GM12873 (cell line): ENCODE measurements around the gene OR6S1.

Experiments
- TF ChIP-seq, protein P1 (sequence below): IDR thresholded peaks from 2 replicates; pipeline ENCODE4 v1.5.1; 2012; ENCODE audit warnings: low read depth, mild to moderate bottlenecking, moderate library complexity, low read length, control low read depth; ENCODE audit not compliant: insufficient read depth; ENCODE audit errors: missing control alignments

The OR6S1 gene

DNA sequence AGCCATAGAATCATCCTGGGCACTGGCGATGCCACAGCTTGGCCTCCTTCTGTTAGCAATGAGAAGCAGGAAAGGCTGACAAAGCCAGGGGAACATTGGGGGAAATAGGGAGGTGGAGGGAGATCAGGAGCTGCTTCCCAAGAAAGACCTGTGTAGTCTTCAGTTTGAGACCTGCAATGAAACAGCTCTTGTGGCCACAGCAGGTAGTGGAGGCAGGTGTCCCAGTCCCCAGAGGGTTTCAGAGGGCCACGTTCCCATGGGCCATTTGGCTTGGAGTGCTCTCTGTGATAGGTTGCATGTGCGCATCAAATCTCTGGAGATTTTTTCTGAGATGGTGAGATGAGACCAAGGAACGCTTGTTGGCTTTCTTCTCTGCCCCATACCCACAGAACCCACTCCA is 14.4 kb upstream of the OR6S1 start:
- TF ChIP-seq, protein P1, sequence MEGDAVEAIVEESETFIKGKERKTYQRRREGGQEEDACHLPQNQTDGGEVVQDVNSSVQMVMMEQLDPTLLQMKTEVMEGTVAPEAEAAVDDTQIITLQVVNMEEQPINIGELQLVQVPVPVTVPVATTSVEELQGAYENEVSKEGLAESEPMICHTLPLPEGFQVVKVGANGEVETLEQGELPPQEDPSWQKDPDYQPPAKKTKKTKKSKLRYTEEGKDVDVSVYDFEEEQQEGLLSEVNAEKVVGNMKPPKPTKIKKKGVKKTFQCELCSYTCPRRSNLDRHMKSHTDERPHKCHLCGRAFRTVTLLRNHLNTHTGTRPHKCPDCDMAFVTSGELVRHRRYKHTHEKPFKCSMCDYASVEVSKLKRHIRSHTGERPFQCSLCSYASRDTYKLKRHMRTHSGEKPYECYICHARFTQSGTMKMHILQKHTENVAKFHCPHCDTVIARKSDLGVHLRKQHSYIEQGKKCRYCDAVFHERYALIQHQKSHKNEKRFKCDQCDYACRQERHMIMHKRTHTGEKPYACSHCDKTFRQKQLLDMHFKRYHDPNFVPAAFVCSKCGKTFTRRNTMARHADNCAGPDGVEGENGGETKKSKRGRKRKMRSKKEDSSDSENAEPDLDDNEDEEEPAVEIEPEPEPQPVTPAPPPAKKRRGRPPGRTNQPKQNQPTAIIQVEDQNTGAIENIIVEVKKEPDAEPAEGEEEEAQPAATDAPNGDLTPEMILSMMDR = no peak

DNA sequence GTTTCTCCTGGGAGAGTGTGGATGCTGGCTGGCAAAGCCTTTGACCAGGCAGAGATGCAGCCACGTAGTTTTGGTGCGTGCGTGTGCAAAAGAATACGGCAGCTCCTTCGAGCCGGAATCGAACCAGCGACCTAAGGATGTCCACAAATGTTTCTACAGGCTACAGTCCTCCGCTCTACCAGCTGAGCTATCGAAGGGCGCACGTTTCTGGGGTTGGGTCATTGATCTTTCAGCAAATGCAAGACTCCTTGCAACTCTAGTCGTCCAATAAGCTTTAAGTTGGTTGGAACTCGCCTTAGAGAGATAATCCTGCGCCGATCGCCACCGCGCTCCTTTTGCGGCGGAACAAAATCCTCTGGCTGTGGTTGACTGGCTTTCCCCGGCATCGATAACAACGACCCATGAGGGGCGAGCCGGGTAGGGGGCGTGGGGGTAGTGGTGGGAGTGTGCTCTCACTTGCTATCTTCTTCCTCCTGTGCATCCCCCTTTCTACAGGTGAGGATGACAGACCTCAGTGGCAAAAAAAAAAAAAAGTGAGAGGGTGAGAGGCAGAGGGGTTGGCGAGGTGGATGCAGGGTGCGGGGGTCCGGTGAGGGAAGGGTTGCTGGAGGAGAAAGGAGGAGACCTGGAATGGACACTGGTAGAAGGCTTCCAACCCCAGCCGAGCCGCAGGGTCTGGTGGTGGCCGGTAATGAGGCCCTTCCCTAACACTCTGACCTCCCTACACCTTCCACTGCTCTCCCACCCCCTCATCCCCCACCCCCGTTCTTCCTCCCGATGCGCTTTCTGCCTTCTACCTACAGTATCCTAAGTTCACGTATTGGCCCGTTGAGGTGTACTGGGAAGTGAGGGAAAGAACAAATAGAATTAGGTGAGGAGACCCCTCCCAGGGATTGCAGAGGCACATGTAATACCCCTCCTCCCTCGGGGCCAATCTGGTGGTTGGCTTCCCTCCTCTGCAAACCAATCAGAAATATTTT is 11.8 kb upstream of the OR6S1 start:
- TF ChIP-seq, protein P1 = no peak

DNA sequence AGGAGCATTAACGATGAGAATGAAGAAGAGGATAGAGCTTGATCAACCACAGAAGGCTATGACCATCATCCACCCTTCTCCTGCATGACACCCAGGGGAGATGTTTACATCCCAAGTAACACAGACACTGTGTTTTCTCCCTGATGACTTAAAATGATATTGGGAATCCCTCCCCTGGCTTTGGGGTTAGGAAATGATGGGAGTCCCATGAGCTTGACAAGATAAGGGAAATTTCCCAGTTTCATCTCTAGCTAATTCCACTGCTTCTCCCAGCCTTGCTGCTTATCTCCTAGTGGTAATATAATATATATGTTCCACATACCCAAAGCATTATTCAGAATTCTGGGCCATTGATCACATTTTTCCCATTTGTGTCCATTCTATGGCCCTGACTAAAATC is 4.0 kb upstream of the OR6S1 start:
- TF ChIP-seq, protein P1 = no peak

DNA sequence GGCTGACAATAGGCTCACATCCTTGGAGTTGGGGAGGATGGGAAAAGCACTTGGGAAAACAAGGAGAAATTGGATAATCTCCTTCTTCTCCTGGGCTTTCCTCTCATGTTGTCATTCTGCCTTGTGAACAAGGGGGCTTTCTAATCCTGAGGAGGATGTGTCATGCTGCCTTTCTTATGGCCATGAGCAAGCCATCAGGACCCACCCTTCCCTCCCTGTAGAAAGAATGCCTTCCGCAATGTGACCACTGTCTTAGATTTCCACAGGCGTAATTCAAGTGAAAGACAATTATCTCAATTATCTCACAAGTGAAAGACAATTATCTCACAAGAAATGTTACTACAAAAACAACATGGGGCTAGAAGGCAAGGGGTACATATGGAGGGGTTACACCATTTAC is 3.0 kb upstream of the OR6S1 start:
- TF ChIP-seq, protein P1 = no peak

DNA sequence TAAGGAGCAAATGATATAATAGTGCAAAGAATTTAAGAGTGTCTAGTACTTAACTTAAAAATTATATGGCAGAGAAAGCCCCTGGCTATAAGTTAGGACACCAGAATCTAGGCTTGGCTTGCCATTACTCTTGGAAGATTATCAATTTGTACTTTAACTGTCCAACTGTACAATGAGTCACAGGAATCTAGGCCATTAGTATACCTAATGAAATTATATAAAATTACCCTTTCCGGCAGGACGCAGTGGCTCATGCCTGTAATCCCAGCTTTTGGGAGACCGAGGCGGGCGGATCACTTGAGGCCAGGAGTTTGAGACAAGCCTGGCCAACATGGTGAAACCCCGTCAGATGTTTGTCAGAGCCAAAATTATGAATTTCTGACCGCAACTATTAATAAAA is 691 bp upstream of the OR6S1 start:
- TF ChIP-seq, protein P1 = no peak

DNA sequence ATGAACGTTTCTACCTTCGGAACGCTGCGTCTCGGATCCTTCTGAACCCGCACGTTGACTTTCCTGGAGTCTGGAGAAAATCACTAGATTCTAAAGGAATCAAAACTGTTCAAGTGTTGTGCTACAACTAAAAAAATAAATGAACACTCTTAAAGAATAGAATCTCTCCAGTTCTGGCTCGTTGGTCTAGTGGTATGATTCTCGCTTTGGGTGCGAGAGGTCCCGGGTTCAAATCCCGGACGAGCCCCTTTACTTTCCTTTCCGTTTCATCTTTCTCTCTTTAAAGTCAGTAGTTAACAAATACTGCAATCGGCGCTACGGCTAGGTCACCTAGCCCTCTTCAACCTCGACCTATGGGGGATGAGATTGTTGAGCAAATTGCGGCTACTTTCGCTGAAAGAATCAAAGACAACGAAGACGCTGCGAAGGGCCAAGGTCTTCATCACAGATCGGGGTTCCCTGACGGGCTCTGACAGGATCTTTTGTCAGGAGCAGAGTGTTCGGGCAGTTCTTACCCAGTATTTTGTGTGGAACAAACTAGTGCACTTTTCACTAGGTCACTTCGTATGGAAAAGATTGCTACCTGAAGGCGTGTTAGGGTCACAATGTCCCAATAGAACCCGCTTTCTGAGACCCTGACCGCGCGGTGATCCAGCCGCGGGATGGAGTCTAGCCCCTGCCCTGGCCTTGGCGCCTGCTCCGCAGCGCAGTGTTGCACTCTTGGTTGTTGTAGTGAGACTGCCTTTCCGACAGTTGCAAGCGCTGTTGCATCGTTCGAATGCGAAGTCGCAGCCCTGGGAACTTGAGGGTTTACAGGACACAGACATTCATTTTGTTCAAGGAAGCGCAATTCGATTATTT is 8.4 kb downstream of the OR6S1 start:
- TF ChIP-seq, protein P1 = no peak

DNA sequence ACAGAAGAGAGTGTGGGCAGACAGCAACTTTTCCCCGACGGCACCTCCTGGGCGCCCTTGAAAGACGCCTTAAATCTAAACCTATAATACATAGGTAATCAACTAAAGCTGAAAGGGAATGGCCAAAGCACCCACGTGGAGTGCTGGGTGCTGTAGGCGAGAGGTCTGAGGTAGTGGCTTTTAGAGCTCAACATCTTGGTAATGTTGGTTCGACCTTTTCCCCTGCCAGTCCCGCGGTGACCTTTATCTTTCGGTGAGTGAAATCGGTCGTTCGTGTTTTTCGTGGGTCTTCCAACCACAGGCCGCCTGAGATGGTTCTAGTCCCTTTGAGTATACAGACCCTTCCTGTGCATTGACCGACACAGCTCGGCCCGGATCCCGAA is 9.1 kb downstream of the OR6S1 start:
- TF ChIP-seq, protein P1 = no peak
